GM03348 (cell line): ENCODE results near the gene LGR6.
"Not testable (repeated sequence)": the region's sequence is repeated elsewhere in the genome, so short reads cannot be mapped to it uniquely, and the experiment has no call there.

Experiments
- DNase-seq: peaks from one replicate; pipeline ENCODE4 v3.0.0; 2012; ENCODE audit warnings: low spot score

The LGR6 gene

GRCh38 chr1:202348005-202348508 lies 154.5 kb downstream of the LGR6 start:
- DNase-seq, result no peak

GRCh38 chr1:202348509-202349205 lies 155.1 kb downstream of the LGR6 start, which contains the start of gene PPP1R12B:
PPP1R12B (plus strand) TSS chr1:202348699; CDS start chr1:202348852, 153 bp downstream.
- peak; percentile 96 for DNase-seq

GRCh38 chr1:202349206-202349928 lies 155.8 kb downstream of the LGR6 start:
- peak; percentile 41 for DNase-seq

GRCh38 chr1:202351725-202352124 lies 158.1 kb downstream of the LGR6 start:
- no peak for DNase-seq

- DNase-seq, result not testable (repeated sequence)
These were observed 159.1 kb downstream of the LGR6 start for GRCh38 chr1:202352583-202353197.

GRCh38 chr1:202355944-202356553 lies 162.4 kb downstream of the LGR6 start:
- DNase-seq, result no peak

- no peak for DNase-seq
These were observed 163.9 kb downstream of the LGR6 start for GRCh38 chr1:202357506-202357905.

GRCh38 chr1:202361224-202361623 lies 167.6 kb downstream of the LGR6 start:
- no peak for DNase-seq

GRCh38 chr1:202361701-202362100 lies 168.1 kb downstream of the LGR6 start:
- DNase-seq, result no peak

- DNase-seq, result no peak
These were observed 168.6 kb downstream of the LGR6 start for GRCh38 chr1:202362212-202362611.

- peak; percentile 55 for DNase-seq
These were observed 171.7 kb downstream of the LGR6 start for GRCh38 chr1:202365092-202365815.

GRCh38 chr1:202367271-202367670 lies 173.7 kb downstream of the LGR6 start:
- DNase-seq, result peak; percentile 72
